SW480 (cell line): ENCODE results near the gene CATSPERD.

Experiments
- DNase-seq: peaks from one replicate; pipeline ENCODE4 v3.0.0-alpha.2; 2016; ENCODE audit warnings: low spot score

CATSPERD gene

GRCh38 chr19:5787409-5788182 lies 67.2 kb downstream of the CATSPERD start:
- DNase-seq: no peak

- no peak for DNase-seq
Measured at GRCh38 chr19:5788422-5788821, 68.0 kb downstream of the CATSPERD start.

GRCh38 chr19:5789351-5789761 lies 68.9 kb downstream of the CATSPERD start:
- no peak for DNase-seq

- no peak for DNase-seq
Measured at GRCh38 chr19:5789886-5790558, 69.6 kb downstream of the CATSPERD start.

GRCh38 chr19:5790559-5791520 lies 70.4 kb downstream of the CATSPERD start, which contains the start of gene DUS3L:
DUS3L (minus strand) TSS chr19:5791163; CDS start chr19:5791141, 22 bp downstream.
- DNase-seq: peak; percentile 96

- DNase-seq: no peak
Measured at GRCh38 chr19:5792224-5792623, 71.8 kb downstream of the CATSPERD start.

GRCh38 chr19:5793188-5793587 lies 72.8 kb downstream of the CATSPERD start:
- DNase-seq: no peak

- DNase-seq: no peak
Measured at GRCh38 chr19:5795382-5795919, 75.0 kb downstream of the CATSPERD start.

GRCh38 chr19:5798244-5798643 lies 77.8 kb downstream of the CATSPERD start:
- no peak for DNase-seq

- no peak for DNase-seq
Measured at GRCh38 chr19:5799247-5800241, 79.1 kb downstream of the CATSPERD start.

GRCh38 chr19:5800361-5801270 lies 80.2 kb downstream of the CATSPERD start:
- DNase-seq: no peak

GRCh38 chr19:5801796-5802619 lies 81.6 kb downstream of the CATSPERD start:
- no peak for DNase-seq

- no peak for DNase-seq
Measured at GRCh38 chr19:5803441-5803751, 83.0 kb downstream of the CATSPERD start.

GRCh38 chr19:5803752-5804515 lies 83.5 kb downstream of the CATSPERD start:
- DNase-seq: peak; percentile 77

GRCh38 chr19:5804516-5805461 lies 84.4 kb downstream of the CATSPERD start, which contains the start of gene NRTN:
NRTN (plus strand) TSS chr19:5805067; CDS start chr19:5824166, 19,099 bp downstream.
- DNase-seq: no peak

- peak; percentile 63 for DNase-seq
Measured at GRCh38 chr19:5805462-5806132, 85.2 kb downstream of the CATSPERD start.
